HUES48 (cell line): ENCODE results near the gene GFRA1.

ENCODE experiments used
- H3K27ac ChIP-seq: one replicate; pipeline ENCODE4 v1.7.0; 2013; ENCODE audit warnings: low read depth, low read length, inconsistent platforms
- H3K27me3 ChIP-seq: 2 replicates; pipeline ENCODE4 v1.6.1; 2013; ENCODE audit warnings: mild to moderate bottlenecking, low read length; ENCODE audit not compliant: control insufficient read depth, insufficient read depth
- H3K36me3 ChIP-seq: 2 replicates; pipeline ENCODE4 v1.6.1; 2013; ENCODE audit warnings: low read length; ENCODE audit not compliant: control insufficient read depth, insufficient read depth
- H3K4me1 ChIP-seq: 2 replicates; pipeline ENCODE4 v1.6.1; 2013; ENCODE audit warnings: mild to moderate bottlenecking, low read length; ENCODE audit not compliant: control insufficient read depth, insufficient read depth
- H3K4me3 ChIP-seq: 2 replicates; pipeline ENCODE4 v1.5.1; 2013; ENCODE audit warnings: mild to moderate bottlenecking, low read depth, low read length
- H3K9ac ChIP-seq: 2 replicates; pipeline ENCODE4 v1.6.1; 2013; ENCODE audit warnings: mild to moderate bottlenecking, low read depth, low read length, moderate library complexity
- H3K9me3 ChIP-seq: 2 replicates; pipeline ENCODE4 v1.6.1; 2013; ENCODE audit warnings: low read length; ENCODE audit not compliant: control insufficient read depth, insufficient read depth

Gene GFRA1, protein sequence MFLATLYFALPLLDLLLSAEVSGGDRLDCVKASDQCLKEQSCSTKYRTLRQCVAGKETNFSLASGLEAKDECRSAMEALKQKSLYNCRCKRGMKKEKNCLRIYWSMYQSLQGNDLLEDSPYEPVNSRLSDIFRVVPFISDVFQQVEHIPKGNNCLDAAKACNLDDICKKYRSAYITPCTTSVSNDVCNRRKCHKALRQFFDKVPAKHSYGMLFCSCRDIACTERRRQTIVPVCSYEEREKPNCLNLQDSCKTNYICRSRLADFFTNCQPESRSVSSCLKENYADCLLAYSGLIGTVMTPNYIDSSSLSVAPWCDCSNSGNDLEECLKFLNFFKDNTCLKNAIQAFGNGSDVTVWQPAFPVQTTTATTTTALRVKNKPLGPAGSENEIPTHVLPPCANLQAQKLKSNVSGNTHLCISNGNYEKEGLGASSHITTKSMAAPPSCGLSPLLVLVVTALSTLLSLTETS

DNA sequence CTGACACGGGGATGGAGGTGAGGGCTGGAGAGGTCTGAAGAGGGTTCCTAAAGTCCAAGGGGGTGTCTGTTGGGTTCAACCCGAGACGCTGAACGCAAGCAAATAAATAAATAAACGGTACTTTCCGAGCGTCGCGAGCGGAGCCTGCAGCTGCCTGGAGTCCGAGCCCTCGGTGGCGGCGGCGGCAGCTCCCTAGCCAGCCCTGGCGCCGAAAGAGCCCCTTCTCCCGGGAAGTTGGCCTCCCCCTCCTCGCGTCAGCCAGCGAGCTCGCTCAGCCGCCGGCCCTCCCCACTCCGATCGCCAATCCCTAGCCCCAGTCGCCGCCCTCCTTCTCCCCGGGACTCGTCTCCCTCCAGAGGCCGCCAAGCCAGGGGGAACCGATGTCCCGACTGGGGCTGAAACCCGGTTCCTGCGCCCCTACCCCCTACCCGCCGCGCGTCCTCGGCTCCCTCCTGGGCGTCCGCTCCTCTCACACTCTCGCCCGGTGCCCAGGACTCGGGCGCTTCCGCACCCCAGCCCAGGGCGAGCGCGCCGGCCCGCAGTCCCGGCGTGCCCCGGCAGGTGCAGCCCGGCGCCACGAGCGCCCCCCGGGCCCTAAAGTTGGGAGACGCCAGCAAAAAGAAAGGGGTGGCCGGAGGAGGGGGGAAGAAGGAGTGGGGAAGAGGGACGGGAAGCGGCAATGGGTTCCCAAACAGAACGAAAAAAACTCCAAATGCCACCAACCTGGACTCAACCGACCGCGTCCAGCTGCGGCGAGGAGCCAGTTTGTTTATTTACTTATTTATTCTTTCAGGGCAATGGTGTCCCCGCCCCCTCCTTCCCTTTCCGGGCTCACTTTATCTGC is at the start of gene GFRA1:
TSS of gene GFRA1 (minus strand) at position 767 of the 844 bp plus-strand sequence. CDS start 1,177 bp downstream, outside the sequence.
- Histone ChIP-seq H3K9ac (no peak within 1 kb of the TSS), H3K4me1 (peaks cover 6% of the 10 kb centered on the region), H3K9me3 (no peaks in the 10 kb centered on the region), H3K27ac (no peak within 1 kb of the TSS), H3K27me3 (peaks cover 92% of the 10 kb centered on the region), H3K36me3 (no peaks in the 10 kb centered on the region), H3K4me3 (peak within 1 kb of the TSS; percentile 77)

DNA sequence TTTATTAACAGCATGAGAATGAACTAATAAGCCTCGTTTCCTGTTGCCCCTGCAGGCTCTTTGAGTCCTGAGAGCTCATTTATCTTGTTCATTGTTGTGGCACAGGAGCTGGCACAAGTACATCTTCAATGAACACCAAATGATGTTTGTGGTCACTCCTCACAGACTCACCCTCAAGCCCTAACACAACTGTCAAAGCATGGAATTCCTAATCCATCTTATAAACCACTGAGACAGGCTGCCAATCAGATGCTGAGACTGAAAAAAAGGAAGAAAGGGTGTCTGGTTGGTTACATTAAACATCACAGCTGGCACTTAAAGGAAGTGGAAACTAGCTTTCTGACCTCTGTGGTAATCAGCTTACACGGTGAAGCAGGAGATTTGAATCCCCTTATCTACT is 43.5 kb upstream of the GFRA1 start:
- Histone ChIP-seq H3K4me1 (peaks cover 8% of the 10 kb centered on the region; the same call in 1 of the 2 replicates), H3K27ac (no peak overlapping the region), H3K9me3 (no peaks in the 10 kb centered on the region), H3K4me3 (no peak overlapping the region), H3K9ac (no peak overlapping the region), H3K27me3 (no peaks in the 10 kb centered on the region), H3K36me3 (no peaks in the 10 kb centered on the region)

DNA sequence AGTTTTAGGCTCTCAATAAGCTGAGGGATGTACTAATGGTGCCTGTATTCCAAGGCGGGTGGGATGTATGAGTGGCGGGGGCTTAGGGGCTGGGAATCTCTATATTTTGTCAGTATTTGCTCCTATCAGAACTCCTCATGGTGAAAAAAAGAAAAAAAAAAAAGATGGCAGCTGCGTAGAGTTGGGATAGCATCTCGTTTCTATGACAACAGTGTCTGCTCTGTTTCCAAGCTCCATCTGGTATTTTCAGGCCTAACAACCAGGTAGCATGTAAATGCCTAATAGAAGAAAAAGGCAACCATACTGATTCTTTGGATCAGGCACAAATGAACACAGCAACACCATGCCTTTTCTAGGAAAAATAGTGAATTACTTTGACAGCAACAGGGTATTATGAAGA is 39.5 kb upstream of the GFRA1 start:
- Histone ChIP-seq H3K9me3 (no peaks in the 10 kb centered on the region), H3K27ac (no peak overlapping the region), H3K4me1 (peaks cover 8% of the 10 kb centered on the region; the same call in 1 of the 2 replicates), H3K27me3 (no peaks in the 10 kb centered on the region), H3K9ac (no peak overlapping the region), H3K4me3 (no peak overlapping the region), H3K36me3 (no peaks in the 10 kb centered on the region)

DNA sequence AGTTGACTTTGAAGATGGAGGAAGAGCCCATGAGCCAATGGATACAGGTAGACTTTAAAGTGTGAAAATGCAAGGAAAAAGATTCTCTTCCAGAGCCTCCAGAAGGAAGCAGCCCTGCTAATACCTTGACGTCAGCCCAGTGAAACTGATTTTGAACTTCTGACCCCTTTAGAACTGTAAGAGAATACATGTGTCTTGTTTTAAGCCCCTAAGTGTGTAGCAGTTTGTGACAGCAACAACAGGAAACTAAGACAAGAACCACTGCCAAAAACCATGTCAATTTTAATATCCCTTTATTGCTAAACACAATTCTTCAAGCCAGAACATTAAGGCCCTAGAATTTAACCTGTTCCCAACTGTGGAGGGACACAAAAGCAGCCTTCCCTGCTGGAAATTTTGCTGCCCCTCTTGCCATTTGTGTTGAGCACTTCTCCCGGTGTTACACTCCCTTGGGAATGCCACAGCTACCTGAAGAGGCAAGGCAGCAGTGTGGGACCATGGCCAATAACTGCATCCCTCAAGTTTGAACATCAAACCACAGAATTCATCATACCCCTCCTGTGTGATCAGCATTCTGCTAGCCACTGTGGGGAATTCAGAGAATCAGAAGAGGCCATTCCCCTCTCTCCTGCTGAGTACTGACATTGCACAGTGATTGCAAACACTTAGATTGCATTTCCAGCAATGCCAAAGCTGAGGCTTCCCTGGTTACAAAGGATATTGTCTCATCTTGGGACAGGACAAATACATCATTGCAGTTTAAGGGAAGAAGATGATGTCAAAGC is 38.9 kb upstream of the GFRA1 start:
- Histone ChIP-seq H3K4me3 (no peak overlapping the region), H3K27ac (no peak overlapping the region), H3K4me1 (peaks cover 8% of the 10 kb centered on the region; the same call in 1 of the 2 replicates), H3K36me3 (no peaks in the 10 kb centered on the region), H3K9ac (no peak overlapping the region), H3K27me3 (no peaks in the 10 kb centered on the region), H3K9me3 (no peaks in the 10 kb centered on the region)

DNA sequence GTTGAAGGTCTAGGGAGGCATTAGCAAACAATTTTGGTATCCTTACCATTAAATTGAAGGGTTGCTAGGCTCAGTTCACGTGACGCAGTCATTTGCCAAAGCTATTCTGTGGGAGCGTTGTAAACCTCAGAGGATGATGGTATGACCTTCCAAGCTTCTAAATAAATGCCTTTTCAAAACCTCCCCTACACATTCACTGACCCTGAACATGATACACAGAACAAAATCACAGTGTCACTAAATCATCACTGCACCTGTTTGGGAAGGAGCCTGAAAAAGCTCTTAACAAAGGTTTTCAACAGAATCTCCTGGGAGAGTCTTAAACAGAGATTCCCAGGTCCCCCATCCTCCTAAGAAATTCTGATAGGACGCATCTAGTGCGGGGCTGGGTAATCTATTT is 38.0 kb upstream of the GFRA1 start:
- Histone ChIP-seq H3K4me3 (no peak overlapping the region), H3K4me1 (peaks cover 8% of the 10 kb centered on the region; the same call in 1 of the 2 replicates), H3K27me3 (no peaks in the 10 kb centered on the region), H3K36me3 (no peaks in the 10 kb centered on the region), H3K9ac (no peak overlapping the region), H3K9me3 (no peaks in the 10 kb centered on the region), H3K27ac (no peak overlapping the region)

DNA sequence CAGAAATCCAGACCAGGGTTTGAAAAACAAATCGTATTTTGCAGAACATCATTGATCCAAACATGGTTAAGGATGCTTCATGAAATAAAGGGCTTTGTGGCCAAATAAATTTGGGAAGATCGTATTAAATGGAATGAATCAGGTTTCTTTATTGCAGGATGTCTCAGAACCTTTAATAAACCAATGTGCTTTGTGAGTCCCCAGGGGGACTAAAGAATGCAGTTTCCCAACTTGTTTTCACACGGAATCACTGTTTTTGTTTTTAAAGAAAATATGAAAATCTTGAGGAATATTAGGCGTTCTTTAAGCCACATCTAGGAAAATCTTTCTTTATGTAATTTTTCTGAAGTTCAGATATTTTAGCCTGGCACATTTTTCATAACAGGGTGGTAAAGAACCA is 34.4 kb upstream of the GFRA1 start:
- Histone ChIP-seq H3K9me3 (no peaks in the 10 kb centered on the region), H3K9ac (no peak overlapping the region), H3K27ac (no peak overlapping the region)

DNA sequence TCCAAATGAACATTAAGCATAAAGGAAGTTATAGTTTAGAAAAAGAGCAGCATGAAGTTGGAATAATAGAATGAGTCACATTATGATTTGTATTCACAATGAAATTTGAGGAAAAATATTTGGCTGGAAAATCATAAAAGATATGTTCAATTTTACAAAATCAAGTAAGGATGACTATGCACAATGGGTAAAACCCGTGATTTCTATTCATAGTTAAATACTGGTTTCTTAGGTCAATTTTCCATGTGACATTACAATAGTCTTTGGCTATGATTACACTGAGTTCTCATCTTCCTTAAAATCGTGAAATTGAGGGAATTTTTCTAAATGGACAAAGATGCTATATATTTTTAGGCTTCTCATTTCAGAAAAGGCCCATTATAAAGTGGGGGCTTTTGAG is 33.8 kb upstream of the GFRA1 start:
- H3K27ac ChIP-seq, result no peak overlapping the region
- H3K27me3 ChIP-seq, result no peaks in the 10 kb centered on the region
- H3K36me3 ChIP-seq, result no peaks in the 10 kb centered on the region
- H3K4me1 ChIP-seq, result no peaks in the 10 kb centered on the region
- no peak overlapping the region for H3K4me3 ChIP-seq
- no peak overlapping the region for H3K9ac ChIP-seq
- no peaks in the 10 kb centered on the region for H3K9me3 ChIP-seq

More for the DNA sequence above, 34.4 kb upstream of the GFRA1 start:
- H3K4me1 ChIP-seq, result no peaks in the 10 kb centered on the region
- no peaks in the 10 kb centered on the region for H3K36me3 ChIP-seq
- no peak overlapping the region for H3K4me3 ChIP-seq
- H3K27me3 ChIP-seq, result no peaks in the 10 kb centered on the region

DNA sequence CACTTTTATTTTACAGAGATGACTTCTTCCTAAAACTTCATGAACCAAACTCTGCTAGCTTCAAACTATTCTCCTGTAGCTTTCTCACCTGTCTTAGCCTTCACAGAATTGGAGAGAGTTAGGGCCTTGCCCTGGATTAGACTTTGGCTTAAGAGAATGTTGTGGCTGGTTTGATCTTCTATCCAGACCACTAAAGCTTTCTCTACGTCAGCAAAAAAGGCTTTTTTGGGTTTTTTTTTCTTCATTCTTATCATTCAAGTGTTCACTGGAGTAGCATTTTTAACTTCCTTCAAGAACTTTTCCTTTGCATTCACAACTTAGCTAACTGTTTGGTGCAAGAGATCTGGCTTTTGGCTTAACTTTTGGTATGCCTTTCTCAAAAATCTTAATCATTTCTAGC is 31.9 kb upstream of the GFRA1 start:
- Histone ChIP-seq H3K9me3 (no peaks in the 10 kb centered on the region), H3K36me3 (no peaks in the 10 kb centered on the region), H3K4me3 (no peak overlapping the region), H3K27ac (no peak overlapping the region), H3K4me1 (no peaks in the 10 kb centered on the region), H3K9ac (no peak overlapping the region), H3K27me3 (no peaks in the 10 kb centered on the region)

DNA sequence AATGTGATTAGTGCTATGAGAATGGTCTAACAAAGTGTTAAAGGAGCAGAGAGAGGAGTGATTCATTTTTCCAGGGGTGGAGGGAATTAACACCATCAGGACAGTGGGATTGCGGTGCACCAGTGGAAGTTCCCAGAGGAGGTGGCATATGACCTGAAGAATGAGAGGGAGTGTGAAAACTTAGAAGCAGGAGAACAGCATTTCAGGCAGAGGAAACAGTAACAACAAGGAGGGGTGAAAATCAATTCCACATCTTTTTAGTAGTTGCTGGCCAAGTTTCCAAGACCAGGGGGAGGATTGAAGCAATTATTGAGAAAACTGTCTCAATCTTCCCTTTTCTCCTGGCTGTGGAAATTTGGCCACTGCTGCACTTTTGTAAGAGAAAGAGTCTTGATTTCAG is 27.5 kb upstream of the GFRA1 start:
- Histone ChIP-seq H3K9ac (no peak overlapping the region), H3K27ac (no peak overlapping the region), H3K36me3 (no peaks in the 10 kb centered on the region), H3K27me3 (no peaks in the 10 kb centered on the region), H3K4me3 (no peak overlapping the region), H3K9me3 (no peaks in the 10 kb centered on the region), H3K4me1 (no peaks in the 10 kb centered on the region)

DNA sequence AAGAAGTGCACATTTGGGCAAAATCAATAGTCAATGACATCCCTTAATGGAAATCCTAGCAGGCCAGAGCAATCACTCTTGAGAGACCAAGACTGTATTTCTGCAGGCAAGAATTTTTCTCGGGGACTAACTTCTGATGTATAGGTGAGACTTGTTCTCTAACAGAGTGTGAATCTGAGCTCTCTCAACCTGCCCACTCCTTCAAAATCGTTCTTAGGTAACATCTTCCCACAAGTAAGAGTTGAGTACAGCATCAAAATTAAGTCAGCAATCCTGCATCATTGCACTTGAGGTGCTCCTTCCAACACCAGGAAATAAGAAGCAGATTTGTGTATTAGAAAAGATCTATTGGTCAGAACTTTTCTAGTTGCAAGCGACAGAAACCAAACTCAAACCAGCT is 25.6 kb upstream of the GFRA1 start:
- no peaks in the 10 kb centered on the region for H3K4me1 ChIP-seq
- no peak overlapping the region for H3K4me3 ChIP-seq
- no peak overlapping the region for H3K9ac ChIP-seq
- no peaks in the 10 kb centered on the region for H3K27me3 ChIP-seq
- no peak overlapping the region for H3K27ac ChIP-seq
- no peaks in the 10 kb centered on the region for H3K36me3 ChIP-seq
- no peaks in the 10 kb centered on the region for H3K9me3 ChIP-seq
